ENCODE data around the gene ACSL3.

DNA sequence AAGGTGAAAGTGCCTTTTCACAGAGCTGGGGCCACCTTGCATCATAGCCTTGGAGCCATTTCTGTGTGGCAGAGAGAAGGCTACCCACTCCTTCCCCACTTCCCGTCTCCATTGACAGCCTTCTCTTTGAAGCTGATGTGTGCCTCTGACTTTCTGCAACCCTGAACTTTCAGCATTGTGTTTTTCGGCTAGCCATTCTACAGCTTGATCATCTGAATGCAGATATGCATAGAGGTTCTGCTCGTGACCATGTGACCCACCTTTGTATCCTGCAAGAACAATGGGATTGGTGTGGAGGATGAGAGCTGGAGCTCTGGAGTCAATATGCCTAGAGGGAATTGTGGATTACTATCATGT is 122.1 kb downstream of the ACSL3 start:
- TF ChIP-seq POLR2A (IDR thresholded peaks at IDR 0.05), result no peak
- TF ChIP-seq, protein P1, sequence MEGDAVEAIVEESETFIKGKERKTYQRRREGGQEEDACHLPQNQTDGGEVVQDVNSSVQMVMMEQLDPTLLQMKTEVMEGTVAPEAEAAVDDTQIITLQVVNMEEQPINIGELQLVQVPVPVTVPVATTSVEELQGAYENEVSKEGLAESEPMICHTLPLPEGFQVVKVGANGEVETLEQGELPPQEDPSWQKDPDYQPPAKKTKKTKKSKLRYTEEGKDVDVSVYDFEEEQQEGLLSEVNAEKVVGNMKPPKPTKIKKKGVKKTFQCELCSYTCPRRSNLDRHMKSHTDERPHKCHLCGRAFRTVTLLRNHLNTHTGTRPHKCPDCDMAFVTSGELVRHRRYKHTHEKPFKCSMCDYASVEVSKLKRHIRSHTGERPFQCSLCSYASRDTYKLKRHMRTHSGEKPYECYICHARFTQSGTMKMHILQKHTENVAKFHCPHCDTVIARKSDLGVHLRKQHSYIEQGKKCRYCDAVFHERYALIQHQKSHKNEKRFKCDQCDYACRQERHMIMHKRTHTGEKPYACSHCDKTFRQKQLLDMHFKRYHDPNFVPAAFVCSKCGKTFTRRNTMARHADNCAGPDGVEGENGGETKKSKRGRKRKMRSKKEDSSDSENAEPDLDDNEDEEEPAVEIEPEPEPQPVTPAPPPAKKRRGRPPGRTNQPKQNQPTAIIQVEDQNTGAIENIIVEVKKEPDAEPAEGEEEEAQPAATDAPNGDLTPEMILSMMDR (IDR thresholded peaks at IDR 0.05), result no peak

All from Peyer's patch (tissue), 4 donors.